ENCODE measurements around the gene CAVIN2.

GRCh38 chr2:191844706-191845105 lies 2.2 kb downstream of the CAVIN2 start:
- TF ChIP-seq ZNF518A (tag by site-specific recombination; conservative IDR thresholded peaks at IDR 0.05; ENCODE audit: low read depth), result no peak
- TF ChIP-seq ZNF280D (tag by site-specific recombination; IDR thresholded peaks at IDR 0.05), result no peak
- no peak for TF ChIP-seq ZNF341 (tag by site-specific recombination; IDR thresholded peaks at IDR 0.05; ENCODE audit: low read depth)
- no peak for TF ChIP-seq ZNF621 (tag by site-specific recombination; IDR thresholded peaks at IDR 0.05)
- no peak for TF ChIP-seq GLIS2 (tag by site-specific recombination; IDR thresholded peaks at IDR 0.05)
- no peak for TF ChIP-seq CTCF (tag by site-specific recombination; IDR thresholded peaks at IDR 0.05)
- no peak for TF ChIP-seq ZBTB17 (tag by site-specific recombination; IDR thresholded peaks at IDR 0.05)
- no peak for TF ChIP-seq SP2 (tag by site-specific recombination; IDR thresholded peaks at IDR 0.05)
- TF ChIP-seq MZF1 (tag by site-specific recombination; IDR thresholded peaks at IDR 0.05; ENCODE audit: borderline replicate concordance), result no peak
- no peak for TF ChIP-seq ELK4 (IDR thresholded peaks at IDR 0.05; ENCODE audit: borderline replicate concordance, low read depth, low read length)
- TF ChIP-seq ZNF214 (tag by site-specific recombination; IDR thresholded peaks at IDR 0.05; ENCODE audit: borderline replicate concordance), result no peak
- no peak for TF ChIP-seq HOXC10 (CRISPR knock-in tag; IDR thresholded peaks at IDR 0.05)
- no peak for TF ChIP-seq ZNF391 (tag by site-specific recombination; IDR thresholded peaks at IDR 0.05; ENCODE audit: borderline replicate concordance, low read depth)
- no peak for TF ChIP-seq REST (tag by site-specific recombination; IDR thresholded peaks at IDR 0.05)

Measured in HEK293 (cell line).